ENCODE data around the gene PLCD1.

PLCD1 gene

DNA sequence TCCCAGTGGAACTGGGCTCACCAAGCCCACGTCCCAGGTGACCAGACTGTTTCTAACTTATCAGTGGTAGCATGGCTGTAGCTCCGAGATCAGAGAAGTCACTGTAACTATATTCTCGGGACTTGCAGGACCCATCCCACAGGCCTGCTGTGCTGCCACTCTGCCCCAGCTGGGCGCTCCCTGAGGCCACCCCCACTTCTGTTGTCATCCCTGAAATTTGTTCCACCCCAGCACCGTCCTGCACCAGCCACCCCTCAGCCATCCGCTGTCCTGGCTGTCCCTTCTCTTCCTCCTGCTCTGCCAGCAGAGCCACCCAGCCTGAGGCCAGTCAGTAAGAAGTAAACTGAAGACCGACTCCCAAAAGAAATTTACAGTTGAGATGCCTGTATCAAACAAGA is 71.9 kb downstream of the PLCD1 start:
- no peak for DNase-seq

Measured in CD4-positive, alpha-beta T cell treated with Interleukin-1 beta for 1 hour (primary cell).